A549 treated with CpdA at 1 μM for 4 hours (cell line): ENCODE results near the gene UNC13B. TPM values are rescaled to one million over a fixed set of nuclear protein-coding genes. Genes with fewer than 3 reads are reported as not detected.

Experiments used
- total RNA-seq: library from RNA; stranded (reverse); fragments of 200-300 nt; extraction: Qiagen RNA extraction; gene quantifications from 5 replicates; pipeline ENCODE4 v1.2.3, GENCODE V29; 2022; ENCODE audit warnings: low read depth

Gene UNC13B
- 8.7 to 9.8 TPM (median 9.5 TPM) in 5 replicates for total RNA-seq

GRCh38 chr9:35161713-35162604 is at the start of gene UNC13B:
Gene UNC13B (plus strand): TSS chr9:35162009. CDS start chr9:35162284, 275 bp downstream.

GRCh38 chr9:35115680-35116538 is 45.9 kb upstream of the UNC13B start, which contains the start of gene ATOSB:
Gene ATOSB (minus strand): TSS chr9:35115862. CDS start chr9:35108274, 7,588 bp downstream.

Other genes with a start within 250 kb of the UNC13B start
- gene PHF24, start 203.7 kb upstream of the UNC13B start, total RNA-seq = 0.06 to 0.26 TPM (median 0.16 TPM) in 5 replicates
- 3.6 to 5.5 TPM (median 5.1 TPM) in 5 replicates for gene DNAJB5, start 172.3 kb upstream of the UNC13B start, total RNA-seq
- 288 to 309 TPM (median 299 TPM) in 5 replicates for gene VCP, start 89.4 kb upstream of the UNC13B start, total RNA-seq
- 46.9 to 58.5 TPM (median 56.2 TPM) in 5 replicates for gene FANCG, start 82.1 kb upstream of the UNC13B start, total RNA-seq
- gene PIGO, start 65.4 kb upstream of the UNC13B start, total RNA-seq = 37.3 to 53.4 TPM (median 48.5 TPM) in 5 replicates
- gene STOML2, start 58.9 kb upstream of the UNC13B start, total RNA-seq = 216 to 273 TPM (median 261 TPM) in 5 replicates
- gene ATOSB, start 46.1 kb upstream of the UNC13B start, total RNA-seq = 6.5 to 10.7 TPM (median 9.3 TPM) in 5 replicates